Transverse colon (tissue), 4 donors: Measurements from ENCODE around the gene LONP1. TPM values are rescaled to one million over a fixed set of nuclear protein-coding genes. Genes with fewer than 3 reads are reported as not detected.
A peak's percentile ranks its signal among the peaks of the same experiment; 100 is the strongest.

Source experiments
- DNase-seq: peaks from one replicate; pipeline ENCODE4 v3.0.0-alpha.2; 2019
- H3K27ac ChIP-seq, 4 donors: fragments of 200-600 bp; sonication (generic); 2 replicates each; pipeline ENCODE4 v1.5.1; 2016 to 2018; ENCODE audit warnings: inconsistent platforms in 4 of 4
- H3K27me3 ChIP-seq: fragments of 200-600 bp; sonication (generic); 2 replicates; pipeline ENCODE4 v1.5.1; 2017; ENCODE audit warnings: inconsistent platforms
- H3K36me3 ChIP-seq, 4 donors: fragments of 200-600 bp; sonication (generic); 2 replicates each; pipeline ENCODE4 v1.5.1; 2017 to 2019; ENCODE audit warnings: inconsistent platforms in 4 of 4
- H3K4me1 ChIP-seq, 4 donors: fragments of 200-600 bp; sonication (generic); 2 replicates each; pipeline ENCODE4 v1.5.1; 2017 to 2020; ENCODE audit warnings: inconsistent platforms in 4 of 4
- H3K4me3 ChIP-seq, 4 donors: fragments of 200-600 bp; sonication (generic); 1 replicate in 1 of 4; 2 replicates in 3 of 4; pipeline versions ENCODE4 v1.5.1 to v1.6.1; 2017 to 2019; ENCODE audit warnings: inconsistent platforms in 4 of 4
- H3K9me3 ChIP-seq, 2 donors: fragments of 200-600 bp; sonication (generic); 2 replicates each; pipeline ENCODE4 v1.5.1; 2017 to 2019; ENCODE audit warnings: inconsistent platforms in 2 of 2
- EP300 ChIP-seq: sonication (generic); formaldehyde crosslinking; IDR thresholded peaks from one replicate; pipeline ENCODE4 v1.6.1; 2017; ENCODE audit warnings: antibody characterized with exemption, low read depth
- POLR2A ChIP-seq: fragments of 450-650 bp; IDR thresholded peaks from one replicate; pipeline ENCODE4 v1.6.1; 2016; ENCODE audit warnings: antibody characterized with exemption, mild to moderate bottlenecking, moderate library complexity
- POLR2AphosphoS5 ChIP-seq, 3 donors: sonication (generic); formaldehyde crosslinking; IDR thresholded peaks; one replicate each; pipeline ENCODE4 v1.6.1; 2016; ENCODE audit warnings: antibody characterized with exemption in 3 of 3
- WGBS, 2 donors: methylation state at CpG; one replicate each; pipeline ENCODE4 v1.1.5; 2018; ENCODE audit warnings: low coverage in 1 of 2; 5-methylcytosine and 5-hydroxymethylcytosine counted together
- in situ Hi-C, 4 donors: fragments of 200-750 bp; cut with MboI; loops; one replicate each; pipeline versions ENCODE4 v1.15.0 to v1.15.1; 2017; ENCODE audit warnings: low sequenced_read_pairs in 3 of 4, low pct_ligation_motif_present in 1 of 4, low pct_unique_long_range_greater_than_20kb in 1 of 4
- intact Hi-C: fragments of 100-400 bp; cut with DNase I; formaldehyde crosslinking; loops from one replicate; pipeline ENCODE4 v1.15.1; 2023; ENCODE audit warnings: low total_unique reads
- total RNA-seq, 4 donors: library from RNA; depleted of rRNA; stranded (reverse); fragments of >200 nt; gene quantifications; one replicate each; pipeline ENCODE4 v1.1.0, GENCODE V29; 2016
- TF ChIP-seq, protein P1 (sequence below), 5 experiments: fragments of 200-600 bp in 3 of 5; fragments of 450-650 bp in 2 of 5; sonication (generic) in 3 of 5; IDR thresholded peaks; 1 replicate in 2 of 5; 2 replicates in 3 of 5; pipeline ENCODE4 v1.5.1; 2016 to 2017; ENCODE audit warnings: antibody characterized with exemption in 5 of 5, inconsistent platforms in 3 of 5, mild to moderate bottlenecking in 2 of 5, moderate library complexity in 1 of 5

Gene LONP1
- total RNA-seq, 4 donors from 2014 or later = 28.7 to 164 (median 39.8) TPM

DNA sequence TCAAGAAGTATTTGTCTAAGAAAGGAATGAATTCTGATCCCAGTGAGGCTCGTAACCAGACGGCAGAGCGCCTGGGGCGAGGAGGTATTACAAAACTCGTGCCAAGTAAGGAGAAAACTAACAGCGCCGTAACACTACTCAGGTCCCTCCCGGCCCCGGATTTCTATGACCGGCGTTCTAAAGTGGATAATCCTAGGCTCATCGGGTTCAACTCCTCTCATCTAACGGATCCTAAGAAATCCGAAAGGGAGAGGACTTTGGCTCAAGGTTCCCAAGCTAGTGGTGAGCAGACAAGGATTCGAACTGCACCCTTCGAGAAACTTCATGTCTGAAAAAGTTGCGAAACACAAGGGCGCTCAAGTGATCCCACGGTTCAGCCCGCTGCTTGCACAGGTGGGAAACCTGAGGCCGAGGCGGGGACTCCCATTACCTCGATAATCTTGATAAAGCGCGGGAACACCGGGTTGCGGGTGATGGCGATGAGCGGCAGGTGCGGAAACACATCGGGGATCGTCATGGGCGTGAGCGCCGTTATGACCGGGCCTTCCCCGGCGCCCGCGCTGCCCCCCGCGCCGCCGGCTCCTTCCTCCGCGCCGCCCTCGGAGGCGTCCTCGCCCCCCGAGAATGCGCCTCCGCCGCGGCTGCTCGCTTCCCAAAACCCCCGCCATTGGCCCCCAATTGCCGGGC is 529 bp downstream of the LONP1 start:
- Histone ChIP-seq H3K4me1 (peaks cover 12 to 34% (median 19%) of the 10 kb centered on the region in 4 donors), H3K27me3 (no peaks in the 10 kb centered on the region), H3K36me3 (no peaks in the 10 kb centered on the region), H3K4me3 (peak overlapping the region; percentile 87 to 100 (median 93)), H3K9me3 (no peaks in the 10 kb centered on the region), H3K27ac (peak overlapping the region; percentile 93 to 97 (median 96))
- 1% methylated on average over 50 of the region's 58 CpGs; no CpG with 5 or more reads in 1 of the 2 donors for WGBS, 2 donors
- no peak for TF ChIP-seq POLR2AphosphoS5 (IDR thresholded peaks at IDR 0.05)
- TF ChIP-seq, protein P1, sequence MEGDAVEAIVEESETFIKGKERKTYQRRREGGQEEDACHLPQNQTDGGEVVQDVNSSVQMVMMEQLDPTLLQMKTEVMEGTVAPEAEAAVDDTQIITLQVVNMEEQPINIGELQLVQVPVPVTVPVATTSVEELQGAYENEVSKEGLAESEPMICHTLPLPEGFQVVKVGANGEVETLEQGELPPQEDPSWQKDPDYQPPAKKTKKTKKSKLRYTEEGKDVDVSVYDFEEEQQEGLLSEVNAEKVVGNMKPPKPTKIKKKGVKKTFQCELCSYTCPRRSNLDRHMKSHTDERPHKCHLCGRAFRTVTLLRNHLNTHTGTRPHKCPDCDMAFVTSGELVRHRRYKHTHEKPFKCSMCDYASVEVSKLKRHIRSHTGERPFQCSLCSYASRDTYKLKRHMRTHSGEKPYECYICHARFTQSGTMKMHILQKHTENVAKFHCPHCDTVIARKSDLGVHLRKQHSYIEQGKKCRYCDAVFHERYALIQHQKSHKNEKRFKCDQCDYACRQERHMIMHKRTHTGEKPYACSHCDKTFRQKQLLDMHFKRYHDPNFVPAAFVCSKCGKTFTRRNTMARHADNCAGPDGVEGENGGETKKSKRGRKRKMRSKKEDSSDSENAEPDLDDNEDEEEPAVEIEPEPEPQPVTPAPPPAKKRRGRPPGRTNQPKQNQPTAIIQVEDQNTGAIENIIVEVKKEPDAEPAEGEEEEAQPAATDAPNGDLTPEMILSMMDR (IDR thresholded peaks at IDR 0.05) = no peak
- in situ Hi-C loops (no loop called here), intact Hi-C loops (no loop called here)
- no peak for DNase-seq

DNA sequence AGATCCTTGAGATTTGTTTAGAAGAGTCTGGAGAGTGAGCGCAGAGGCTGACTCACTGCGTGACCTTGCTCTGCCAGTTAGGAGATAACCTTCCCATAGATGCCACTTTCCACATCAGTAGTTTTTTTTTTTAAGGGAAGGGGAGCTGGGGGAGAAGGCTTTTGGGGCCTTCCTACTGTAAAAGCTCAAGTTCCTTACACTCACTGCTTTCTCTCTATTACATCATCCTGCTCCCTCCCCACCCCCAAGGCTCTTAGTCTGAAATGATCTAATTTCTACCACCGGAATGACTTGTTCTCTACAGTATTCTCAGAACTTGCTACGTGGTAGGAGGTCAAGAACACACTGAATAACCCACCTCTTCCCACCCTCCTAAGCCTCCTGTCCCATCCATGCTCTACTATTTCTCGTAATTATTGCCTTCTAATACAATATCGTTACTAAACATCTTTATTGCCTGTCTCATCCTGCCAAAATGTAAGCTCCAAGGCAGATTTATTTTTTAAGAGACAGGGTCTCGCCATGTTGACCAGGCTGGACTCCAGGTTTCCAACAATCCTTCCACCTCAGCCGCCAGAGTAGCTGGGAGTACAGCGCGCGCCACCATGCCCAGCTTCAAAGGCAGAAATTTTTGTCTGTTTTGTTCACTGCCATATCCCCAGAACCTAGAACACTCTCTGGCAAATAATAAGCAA is 1.2 kb downstream of the LONP1 start:
- peaks cover 12 to 34% (median 19%) of the 10 kb centered on the region in 4 donors for H3K4me1 ChIP-seq
- H3K4me3 ChIP-seq = peak overlapping the region in 3 of 4 donors; percentile 90 to 100 (median 96)
- no peak for DNase-seq
- H3K36me3 ChIP-seq = peaks cover 0 to 2% (median 0%) of the 10 kb centered on the region in 4 donors
- H3K27me3 ChIP-seq = no peaks in the 10 kb centered on the region
- 13 to 24% methylated on average over 9 to 11 of the region's 11 CpGs for WGBS, 2 donors
- no peaks in the 10 kb centered on the region for H3K9me3 ChIP-seq
- intact Hi-C loops = no loop called here
- TF ChIP-seq POLR2A (no peak), EP300 (no peak), POLR2AphosphoS5 (IDR thresholded peaks at IDR 0.05) (no peak)
- TF ChIP-seq, protein P1 (IDR thresholded peaks at IDR 0.05) = no peak
- H3K27ac ChIP-seq = peak overlapping the region; percentile 93 to 97 (median 96)
- in situ Hi-C loops = no loop called here

- Histone ChIP-seq H3K9me3 (no peaks in the 10 kb centered on the region), H3K4me3 (no peak overlapping the region), H3K27me3 (no peaks in the 10 kb centered on the region), H3K27ac (peak overlapping the region in 1 of 4 donors; percentile 96), H3K36me3 (peaks cover 0 to 8% (median under 1%) of the 10 kb centered on the region in 4 donors), H3K4me1 (peaks cover 12 to 34% (median 19%) of the 10 kb centered on the region in 4 donors)
- intact Hi-C loops (no loop called here), in situ Hi-C loops (no loop called here)
- no peak for TF ChIP-seq POLR2A
- no peak for TF ChIP-seq POLR2AphosphoS5 (IDR thresholded peaks at IDR 0.05)
- TF ChIP-seq, protein P1 (IDR thresholded peaks at IDR 0.05) = no peak
- TF ChIP-seq EP300 = no peak
- no peak for DNase-seq
- 49% methylated on average over 14 of the region's 14 CpGs; no CpG with 5 or more reads in 1 of the 2 donors for WGBS, 2 donors
These were observed 1.8 kb downstream of the LONP1 start for GRCh38 chr19:5718037-5718578.

DNA sequence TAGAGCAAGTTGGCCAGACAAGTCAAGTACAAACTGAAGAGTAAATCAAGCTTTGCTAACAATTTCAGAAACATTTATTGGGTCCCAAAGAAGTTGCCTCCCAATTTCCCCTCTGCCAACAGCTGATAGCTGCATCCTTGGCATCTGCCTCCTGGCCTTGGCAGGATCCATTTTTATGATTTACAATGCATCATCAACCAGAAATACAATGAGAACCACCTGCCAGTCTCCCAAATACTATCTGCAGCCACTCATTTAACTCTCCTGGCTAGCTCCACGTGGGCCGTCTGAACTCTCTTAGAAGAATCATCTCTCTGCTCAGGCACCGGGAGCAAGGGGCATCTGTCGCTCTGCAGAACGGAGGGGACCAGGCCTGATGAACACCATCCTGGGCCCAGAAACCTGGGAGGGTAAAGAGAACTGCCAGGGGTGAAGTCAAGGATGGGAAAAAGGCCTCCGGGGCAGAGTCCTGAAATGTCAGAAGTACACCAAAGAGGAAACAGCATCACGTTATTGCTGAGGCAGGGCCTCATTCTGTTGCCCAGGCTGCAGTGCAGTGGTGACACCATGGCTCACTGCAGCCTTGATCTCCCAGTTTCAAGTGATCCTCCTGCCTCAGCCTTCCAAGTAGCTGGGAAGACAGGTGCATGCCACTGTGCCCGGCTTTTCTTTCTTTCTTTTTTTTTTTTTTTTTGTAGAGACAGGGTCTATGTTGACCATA is 2.6 kb downstream of the LONP1 start:
- WGBS, 2 donors = 79 to 86% methylated on average over 1 to 8 of the region's 8 CpGs
- TF ChIP-seq EP300 = no peak
- TF ChIP-seq, protein P1 (IDR thresholded peaks at IDR 0.05) = no peak
- no peak for TF ChIP-seq POLR2AphosphoS5 (IDR thresholded peaks at IDR 0.05)
- no peak for TF ChIP-seq POLR2A

More for the DNA sequence above, 2.6 kb downstream of the LONP1 start:
- H3K4me1 ChIP-seq = peaks cover 12 to 34% (median 19%) of the 10 kb centered on the region in 4 donors
- no peaks in the 10 kb centered on the region for H3K9me3 ChIP-seq
- H3K36me3 ChIP-seq = peaks cover 0 to 15% (median 4%) of the 10 kb centered on the region in 4 donors
- H3K4me3 ChIP-seq = no peak overlapping the region
- intact Hi-C loops (no loop called here), in situ Hi-C loops (no loop called here)
- H3K27ac ChIP-seq = no peak overlapping the region
- H3K27me3 ChIP-seq = no peaks in the 10 kb centered on the region
- no peak for DNase-seq
